HG03135 (cell line): ENCODE measurements around the gene OR2H2.

Source experiments
- ATAC-seq: cut with Tn5 transposase; IDR thresholded peaks from one replicate; pipeline ENCODE4 v1.9.1; 2021; ENCODE audit warnings: mild to moderate bottlenecking, moderate library complexity; ENCODE audit not compliant: unreplicated experiment

Gene OR2H2

DNA sequence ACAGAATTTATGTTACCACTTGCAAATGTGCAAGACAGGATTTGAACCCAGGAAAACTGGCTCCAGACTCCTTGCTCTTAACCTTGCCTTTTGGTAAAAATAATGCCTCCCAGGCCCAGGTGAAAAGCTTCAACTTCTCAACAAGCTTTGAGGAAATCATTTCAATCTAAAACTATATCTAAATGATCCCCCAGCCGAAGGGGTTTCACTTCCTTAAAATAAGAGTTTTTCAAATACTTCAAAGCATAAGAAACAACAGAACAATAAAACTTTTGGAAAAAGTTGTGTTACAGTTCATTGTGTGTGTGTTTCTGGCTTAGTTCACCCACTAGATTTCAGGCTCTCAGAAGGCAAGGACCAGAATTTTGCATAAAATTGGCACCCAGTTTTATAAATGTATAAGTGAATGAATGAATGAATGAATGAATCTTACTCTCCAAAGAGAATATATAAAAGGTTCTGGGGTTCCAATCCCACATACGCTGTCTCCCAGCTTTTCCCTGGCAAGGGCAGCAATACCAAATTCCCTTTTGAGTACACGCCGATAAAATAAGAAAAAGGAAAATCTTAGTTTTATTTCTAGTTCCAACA, 5.4 kb downstream of the OR2H2 start:
- ATAC-seq: no peak

DNA sequence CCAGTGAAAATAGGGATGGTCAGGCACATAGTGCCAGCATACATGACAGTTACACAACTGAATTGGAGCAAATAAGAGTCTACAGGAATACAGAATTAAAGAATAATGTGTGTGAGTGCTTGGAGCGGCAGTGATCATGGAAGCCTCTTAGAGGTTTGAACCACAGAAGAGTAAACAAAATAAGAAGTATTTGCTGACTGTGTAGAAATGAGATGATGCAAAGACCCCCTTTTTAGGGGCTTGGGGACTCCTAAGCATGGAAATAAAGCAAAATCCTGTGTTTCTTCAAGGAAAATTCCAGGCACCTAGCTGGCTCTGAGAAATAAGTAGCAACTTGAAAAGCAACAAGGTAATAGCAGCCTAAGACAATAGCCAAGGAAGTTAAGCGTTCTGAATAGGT, 6.8 kb downstream of the OR2H2 start:
- no peak for ATAC-seq

DNA sequence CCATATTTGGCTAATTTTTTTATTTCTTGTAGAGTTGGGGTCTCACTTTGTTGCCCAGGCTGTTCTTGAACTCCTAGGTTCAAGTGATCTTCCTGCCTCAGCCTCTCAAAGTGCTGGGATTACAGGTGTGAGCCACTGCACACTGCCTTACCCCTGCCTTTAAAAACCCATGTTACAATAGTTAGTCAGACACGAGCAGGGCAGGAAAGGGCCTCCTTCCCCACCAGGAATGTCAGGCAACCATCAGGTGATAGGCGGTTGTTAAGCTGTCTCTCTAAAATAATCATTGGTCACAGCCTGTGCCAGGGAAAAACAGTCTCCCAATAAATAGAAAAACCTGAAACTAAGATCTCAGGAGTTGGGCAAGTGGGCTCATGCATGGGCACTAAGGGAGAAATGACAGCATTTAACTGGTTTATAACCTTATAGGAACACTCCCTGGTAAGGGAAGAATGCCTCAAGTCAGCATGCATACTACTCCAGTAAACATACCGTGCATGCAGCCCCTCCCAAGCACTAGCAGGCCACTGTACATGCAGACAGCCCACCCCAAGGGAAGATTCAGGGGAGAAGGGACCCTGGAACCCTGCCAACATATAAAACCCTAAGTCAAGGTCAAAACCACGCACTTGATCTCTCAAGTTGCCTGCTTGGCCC, 8.4 kb downstream of the OR2H2 start:
- ATAC-seq: no peak

DNA sequence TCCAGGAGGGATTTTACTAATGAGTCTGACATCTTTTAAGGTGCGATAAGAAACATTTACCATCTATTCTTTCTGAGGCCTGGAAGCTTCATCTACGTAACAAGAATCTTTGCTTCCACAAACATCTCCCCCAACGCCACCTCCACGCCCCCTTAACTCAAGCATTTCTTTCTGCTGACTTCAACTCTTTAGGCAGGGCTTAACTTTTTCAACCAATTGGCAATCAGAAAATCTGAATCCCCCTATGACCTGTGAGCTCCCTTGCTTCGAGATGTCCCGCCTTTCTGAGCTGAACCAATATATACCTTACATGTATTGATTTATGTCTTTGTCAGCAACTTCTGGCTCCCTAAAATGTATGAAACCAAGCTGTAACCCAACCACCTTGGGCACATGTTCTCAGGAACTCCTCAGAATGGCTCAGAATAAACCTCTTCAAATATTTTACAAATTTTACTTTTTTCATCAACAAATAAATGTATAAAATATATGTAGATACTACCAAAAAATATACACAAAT, 11.5 kb downstream of the OR2H2 start:
- ATAC-seq: no peak

DNA sequence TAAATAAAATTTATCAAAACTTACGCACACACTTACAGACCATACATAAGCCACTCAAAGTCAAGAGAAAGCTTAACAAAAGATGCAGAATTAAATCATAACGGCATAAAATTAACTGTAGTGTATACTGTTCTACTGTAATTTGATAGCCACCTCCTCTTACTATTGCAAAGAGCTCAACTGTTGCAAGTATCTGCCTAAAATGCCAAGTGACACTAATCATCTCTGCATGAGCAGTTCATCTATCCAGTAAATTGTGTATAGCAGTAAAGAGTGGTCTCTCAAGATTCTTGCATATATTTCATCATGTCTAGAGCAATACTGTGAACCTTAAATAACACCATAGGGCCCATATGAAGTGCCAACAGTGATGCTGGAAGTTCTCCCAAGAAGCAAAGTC, 12.3 kb downstream of the OR2H2 start:
- ATAC-seq: no peak

DNA sequence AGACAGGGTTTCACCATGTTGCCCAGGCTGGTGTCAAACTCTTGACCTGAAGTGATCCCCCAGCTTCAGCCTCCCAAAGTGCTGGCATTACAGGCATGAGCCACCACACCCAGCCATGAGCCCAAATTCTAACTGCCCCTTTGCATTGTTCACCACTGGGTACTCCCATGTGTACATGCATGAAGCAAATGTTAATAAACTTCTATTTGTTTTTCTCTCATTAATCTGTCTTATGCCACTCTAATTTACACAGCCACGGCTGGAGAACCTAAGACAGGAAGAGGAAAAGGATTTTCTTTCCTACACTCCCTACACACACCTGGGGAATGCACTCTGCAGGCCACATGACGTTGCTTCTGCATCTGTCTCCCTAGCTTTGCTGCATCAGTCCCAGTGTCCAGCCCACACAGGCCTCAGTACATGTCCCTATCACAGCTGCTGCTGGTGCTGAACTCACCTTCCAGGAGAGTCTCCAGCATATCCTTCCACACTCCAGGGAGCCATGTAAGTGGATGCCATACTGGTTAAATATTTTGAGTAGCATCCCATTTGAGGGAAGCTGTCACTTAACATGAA, 13.3 kb downstream of the OR2H2 start:
- ATAC-seq: no peak

DNA sequence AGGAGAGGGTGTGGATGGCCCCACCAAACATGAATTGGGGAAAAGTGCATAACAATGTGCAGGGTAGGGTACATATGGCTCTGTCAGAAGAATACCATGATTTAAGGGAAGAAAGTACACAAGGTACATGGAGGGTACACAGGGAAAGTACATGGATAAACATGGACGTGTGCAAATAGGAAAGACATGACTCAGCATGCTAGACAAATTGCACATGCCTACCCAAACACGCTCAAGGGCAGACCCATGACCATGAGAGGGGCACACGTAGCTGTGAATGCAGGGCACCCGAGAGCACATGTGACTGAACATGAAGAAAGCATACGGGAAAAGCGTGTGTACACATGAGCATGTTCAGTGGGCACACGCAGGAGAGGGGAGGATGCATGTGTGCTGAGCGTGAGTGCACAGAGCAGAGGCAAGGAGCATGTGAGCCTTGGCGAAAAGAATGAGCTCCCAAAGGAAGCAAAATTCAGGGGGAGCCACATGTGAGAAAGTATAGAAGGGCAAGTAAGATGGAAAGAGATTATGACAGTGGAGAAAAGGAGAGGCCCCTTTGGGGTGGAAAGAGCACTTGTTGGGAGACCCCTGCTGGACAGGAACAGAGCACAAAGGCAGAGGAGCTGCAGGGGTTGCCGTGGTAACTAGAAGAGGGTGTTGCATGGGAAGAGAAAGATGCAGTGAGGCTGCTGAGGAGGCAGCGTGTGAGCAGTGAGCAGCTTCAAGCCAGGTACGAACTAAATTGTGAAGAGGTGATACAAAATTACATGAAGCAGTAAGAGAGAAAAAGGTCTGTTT, 17.8 kb downstream of the OR2H2 start:
- no peak for ATAC-seq

DNA sequence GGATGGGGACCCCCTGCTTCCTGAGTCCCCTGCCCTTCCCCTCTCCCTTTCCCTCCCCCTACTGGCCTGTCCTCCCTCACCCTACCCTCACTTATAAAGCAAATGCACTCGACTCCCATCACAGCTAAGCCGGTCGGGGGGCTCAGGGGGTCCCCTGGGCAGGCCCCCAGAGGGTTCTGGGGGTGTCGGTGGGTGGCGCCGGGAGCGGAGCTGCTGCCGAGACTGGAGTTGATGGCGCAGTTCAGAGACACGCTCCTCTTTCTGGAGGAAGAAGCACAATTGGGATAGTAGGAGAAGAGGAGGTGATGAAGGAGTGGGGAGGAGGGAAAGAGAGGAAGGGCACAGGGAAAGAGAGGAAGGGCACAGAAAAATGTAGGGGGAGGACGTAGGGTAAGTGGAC, 18.5 kb downstream of the OR2H2 start:
- ATAC-seq: no peak

DNA sequence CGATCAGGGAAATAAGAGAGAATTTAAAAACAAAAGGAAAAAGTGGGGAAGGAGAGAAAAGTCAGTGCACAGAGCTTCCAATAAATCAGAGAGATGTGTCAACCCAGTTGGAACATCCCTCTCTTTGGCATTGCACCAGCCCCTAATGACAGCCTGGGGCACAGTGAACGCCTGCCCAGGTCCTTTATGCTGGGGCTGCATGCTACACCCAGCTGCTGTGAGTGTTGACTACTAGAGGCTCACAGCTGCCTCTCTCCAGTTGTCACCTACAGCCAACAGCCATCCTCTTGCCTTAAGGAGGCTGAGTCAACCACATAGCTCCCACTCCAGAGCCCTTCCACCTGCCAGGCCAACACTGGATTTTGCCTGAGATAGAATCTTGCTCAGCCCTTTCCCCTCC, 19.0 kb downstream of the OR2H2 start:
- ATAC-seq: no peak

DNA sequence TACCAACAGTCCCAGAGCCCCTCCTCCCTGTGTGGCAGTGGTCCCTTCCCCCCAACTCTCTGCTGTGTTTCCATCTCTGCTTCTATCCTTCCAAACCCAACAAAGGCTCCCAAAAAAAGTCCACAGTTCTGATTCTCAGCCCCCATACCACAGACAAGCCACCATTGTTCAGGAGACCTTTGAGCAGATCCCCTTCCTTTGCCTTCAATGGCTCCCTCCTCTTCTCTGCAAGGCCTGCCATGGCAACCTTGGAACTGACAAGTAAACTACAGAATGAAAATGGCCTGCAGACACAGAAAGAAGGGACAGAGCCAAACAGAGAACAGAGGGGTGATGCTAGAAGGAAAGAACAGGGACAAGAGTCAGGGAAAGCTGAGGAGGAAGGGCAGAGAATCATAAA, 23.2 kb downstream of the OR2H2 start:
- ATAC-seq: no peak

DNA sequence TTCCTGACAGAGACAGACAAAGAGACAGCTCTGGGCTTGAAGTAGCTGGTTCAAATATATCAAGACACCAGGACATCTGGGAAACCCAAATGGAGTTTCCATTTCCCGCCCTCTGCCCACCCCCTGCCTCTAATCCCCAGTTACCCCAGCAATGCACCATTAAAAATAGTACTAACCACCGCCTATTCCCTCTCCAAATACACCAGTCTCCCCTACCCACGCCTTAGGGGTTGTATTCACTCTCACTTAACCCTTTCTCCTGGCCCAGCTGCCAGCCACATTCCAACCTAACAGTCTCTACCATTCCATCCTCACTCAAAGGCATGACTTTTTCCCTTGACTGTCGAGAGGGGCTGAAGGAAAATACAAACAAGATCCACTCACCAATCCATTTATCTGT, 25.6 kb downstream of the OR2H2 start:
- ATAC-seq: no peak

DNA sequence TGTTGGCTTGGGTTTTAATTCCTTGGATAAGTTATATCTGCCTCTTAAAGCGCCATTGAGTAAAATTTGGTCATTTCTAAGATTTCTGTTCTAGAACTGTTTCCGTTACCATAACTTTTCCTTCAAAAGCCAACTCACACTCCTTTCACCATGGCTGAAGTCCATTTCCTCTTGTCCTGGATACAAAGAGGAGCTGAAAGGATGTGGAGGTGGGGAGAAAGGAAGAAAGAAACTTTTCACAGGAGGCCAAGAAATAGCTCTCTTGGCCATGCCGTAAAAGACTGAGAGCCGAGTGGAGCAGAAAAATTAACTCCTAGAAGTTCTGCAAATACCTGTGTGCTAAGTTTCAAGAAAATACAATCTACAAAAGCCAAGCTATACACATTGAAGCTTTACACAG, 26.5 kb downstream of the OR2H2 start:
- ATAC-seq: no peak

DNA sequence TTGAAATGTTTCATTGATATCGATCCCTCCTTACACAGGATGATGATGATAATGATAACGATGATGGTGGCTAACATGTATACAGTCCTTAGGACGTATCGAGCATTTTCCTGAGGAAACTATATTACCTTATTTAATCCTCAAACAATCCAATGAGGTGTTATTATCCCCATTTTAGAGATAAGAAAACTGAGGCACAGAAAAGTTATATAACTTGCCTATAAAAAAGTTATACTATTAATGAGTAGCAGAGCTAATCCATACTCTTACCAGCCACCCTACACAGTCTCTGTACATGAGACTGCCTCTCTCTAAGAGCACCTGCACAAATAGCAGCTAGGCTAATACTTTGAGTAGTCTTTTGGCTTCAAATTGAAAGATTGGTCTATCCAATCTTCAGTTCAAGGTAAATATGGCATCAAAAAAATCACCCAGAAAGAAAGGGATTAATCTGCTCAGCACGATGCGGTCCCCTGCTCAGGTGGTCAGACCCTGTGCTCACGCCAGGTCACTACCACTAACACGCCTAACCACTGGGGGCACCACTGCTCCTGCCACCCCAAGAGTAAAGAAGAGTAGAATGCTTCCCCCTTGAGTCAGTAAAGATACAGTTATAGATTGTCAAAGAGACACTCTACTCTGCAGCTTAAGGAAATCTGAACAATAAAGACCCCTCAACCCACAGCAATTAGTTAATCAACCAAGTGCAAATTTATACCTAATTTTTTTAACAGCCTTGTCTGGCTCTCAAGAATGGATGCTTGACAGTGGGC, 33.0 kb downstream of the OR2H2 start:
- no peak for ATAC-seq

DNA sequence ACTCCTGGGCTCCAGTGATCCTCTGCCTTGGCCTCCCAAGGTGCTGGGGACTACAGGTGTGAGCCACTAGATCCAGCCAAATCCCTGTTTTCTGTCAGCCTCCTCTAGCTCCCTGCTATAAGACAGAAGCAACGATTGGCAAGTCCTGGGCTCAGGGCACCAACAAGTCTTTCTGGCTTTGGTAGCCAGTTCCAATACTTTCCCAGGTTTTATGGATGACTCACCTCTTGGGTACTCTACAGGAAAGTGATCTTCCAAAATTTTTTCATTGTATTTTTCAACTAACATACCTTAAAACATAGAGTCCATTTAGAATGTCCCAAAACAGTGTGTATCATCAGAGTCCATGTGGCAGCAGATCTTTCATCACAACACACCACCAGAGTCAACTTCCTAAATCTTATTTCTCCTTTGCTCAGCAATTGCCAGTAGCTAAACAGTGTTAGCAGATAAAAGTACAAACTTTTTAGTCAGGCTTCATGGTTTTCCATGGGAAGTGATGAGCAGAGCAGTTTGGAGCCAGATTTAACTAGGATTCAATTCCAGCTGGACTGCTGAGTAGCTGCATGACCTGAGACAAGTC, 34.7 kb downstream of the OR2H2 start:
- no peak for ATAC-seq

DNA sequence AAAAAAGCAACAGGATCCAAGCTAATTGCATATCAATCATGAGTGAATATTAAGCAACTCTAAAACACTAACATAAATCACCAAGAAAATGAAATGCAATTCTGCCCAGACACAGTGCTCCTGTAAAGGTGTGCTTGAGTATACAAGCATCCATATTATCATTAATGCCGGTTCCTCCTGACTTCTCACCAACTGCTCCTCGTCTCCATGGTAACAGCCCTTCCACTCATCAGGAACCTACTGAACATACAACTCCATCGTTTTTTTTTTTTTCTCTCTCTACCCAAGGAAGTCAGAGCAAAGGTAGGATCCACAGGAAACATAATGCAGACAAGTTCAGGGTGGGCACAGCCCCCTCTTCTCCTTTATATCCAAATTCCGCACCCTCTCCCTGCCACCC, 35.7 kb downstream of the OR2H2 start:
- ATAC-seq: no peak

DNA sequence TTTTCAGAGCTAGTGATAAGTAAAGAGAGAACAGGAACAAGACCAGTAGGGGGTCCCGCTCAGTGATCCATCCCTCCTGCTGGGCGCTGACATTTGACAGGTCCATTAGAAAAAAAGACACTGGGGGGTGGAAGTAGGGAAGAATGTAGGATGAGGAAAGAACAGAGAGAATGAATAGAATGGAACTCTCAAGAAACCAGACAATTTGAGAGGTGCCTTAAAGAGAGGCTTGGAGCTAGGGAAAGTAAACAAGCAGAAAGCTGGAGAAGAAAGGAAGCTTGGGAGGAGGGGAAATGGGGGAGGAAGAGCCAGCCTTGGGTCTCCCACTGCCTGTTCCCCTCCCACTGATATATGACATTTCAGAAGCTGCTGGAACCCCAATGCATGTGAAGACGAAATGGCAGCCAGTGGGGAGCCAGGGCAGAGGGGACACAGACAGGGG, 39.6 kb downstream of the OR2H2 start:
- ATAC-seq: no peak

DNA sequence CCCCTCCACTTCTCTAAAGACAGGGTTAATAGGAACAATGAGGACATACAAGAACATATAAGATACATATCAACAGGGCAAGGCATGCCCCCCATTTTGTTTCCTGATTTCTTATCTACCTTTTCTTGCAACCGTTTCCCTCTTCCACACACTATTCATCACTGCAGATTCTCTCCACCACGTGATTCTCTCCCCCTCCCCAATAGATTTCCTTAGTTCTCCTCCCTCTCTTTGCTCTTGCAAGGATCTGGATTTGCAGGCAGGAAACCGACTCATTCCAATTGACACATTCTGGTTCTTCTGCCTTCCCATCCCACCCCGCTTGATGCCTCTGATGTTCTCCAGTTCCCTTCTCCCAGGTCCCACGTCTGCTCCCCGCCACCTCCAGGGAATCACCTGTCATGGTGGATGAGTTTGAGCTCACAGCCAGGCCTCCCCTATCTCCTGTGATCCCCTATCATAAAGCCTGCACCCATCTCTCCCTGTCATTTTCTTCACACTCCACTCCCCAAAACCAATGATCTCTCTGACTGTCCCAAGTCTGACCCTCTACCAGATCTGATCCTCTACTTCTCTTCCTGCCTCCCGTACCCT, 40.5 kb downstream of the OR2H2 start:
- no peak for ATAC-seq

DNA sequence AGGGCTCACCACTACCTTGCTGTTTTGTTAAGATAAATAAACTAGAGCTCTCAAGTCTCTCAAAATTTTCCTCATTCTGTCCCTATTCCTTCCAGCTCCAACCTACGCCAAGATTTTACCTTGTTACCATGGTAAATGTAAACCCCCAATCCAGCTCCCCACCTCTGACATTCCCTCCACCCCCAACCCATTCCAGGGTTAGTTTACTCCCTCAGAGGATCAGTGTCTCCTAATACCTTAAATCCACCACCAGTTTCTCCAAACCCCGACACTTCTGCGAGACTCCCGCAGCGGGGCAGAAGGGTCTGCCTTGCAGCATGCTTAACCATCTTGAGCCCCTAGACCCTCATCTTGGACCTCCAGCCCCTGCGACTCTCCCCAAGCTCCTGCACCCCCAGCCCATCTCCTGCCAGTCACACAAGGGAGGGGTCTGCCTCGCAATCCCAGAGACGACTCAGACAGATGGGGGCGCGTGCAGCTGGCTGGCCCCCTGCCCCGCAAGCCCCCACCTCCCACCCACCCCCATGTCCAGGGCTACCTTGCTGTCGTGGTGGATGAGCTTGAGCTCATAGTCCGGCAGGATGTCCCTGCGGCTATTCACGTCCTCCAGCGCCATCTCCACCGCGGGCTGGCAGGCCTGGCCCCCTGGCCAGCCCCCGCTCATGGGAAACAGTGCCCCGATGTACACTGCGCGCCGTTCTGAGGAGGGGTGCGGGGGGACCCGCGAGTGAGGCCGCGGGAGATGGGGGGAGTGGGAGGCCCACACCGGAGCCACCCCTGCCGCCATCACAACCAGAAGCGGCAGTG, 42.2 kb downstream of the OR2H2 start:
- no peak for ATAC-seq

DNA sequence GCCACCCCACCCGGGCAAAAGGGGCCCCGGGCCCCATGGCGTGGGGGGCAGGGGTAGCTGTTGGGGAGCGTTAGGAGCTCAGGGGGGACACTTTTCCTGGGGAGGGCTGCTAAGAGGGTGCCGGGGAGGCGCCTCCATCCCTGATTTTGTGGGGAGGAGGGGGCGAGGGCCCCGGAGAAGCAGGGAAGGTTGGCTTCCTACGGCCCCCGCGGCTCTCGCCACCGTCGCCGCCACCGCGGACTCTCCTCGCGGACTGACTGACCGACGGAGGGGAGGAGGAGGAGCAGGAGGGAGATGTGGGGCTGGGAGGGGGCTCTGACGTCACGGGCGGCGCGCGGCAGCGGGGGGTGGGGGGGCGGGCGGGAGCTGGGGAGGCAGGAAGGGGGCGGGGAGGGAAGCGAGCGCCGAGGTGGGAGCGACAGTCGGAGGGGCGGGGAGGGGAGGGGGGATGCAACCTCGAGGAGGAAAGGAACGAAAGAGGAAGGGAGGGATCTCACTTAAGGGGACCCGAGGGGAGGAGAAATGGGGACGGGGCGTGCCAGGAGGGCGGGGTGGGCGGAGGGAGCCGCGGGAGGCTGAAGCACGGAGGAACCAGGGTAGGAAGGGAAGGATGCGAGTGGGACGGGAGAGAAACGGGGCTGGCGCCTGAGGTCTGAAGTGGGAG, 43.0 kb downstream of the OR2H2 start:
- ATAC-seq: no peak
